ENCODE measurements around the gene KCNK5.
A peak's percentile ranks its signal among the peaks of the same experiment; 100 is the strongest.

Gene KCNK5

DNA sequence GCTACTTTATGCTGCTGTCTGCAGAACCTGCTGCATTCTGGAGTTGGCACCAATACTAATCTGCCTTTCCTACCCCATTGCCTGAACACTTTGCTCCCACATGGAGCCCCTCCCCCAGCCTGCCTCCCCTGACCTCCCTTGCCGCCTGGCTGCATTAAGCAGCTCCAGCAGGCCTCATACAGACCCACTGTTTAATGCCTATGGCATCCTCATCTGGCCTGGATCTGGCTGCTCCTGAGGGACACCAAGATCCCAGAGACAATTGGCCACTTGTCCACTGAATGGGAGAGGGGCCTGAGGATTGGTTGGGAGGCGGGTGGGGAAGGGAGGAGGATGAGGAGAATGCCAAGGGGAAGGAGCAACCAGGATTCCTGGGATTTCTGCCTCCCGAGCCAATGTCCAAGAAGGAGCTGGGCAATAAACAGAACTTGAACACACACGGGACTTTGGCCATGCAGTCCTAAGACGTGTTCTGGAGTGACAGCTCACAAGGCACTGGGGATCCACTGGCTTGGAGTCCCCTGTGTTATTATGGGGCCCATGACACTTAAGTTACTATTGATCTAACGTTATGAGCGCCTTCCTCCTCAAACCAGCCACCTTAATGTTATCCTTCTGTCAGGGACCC lies 10.4 kb upstream of the KCNK5 start:
- no peak for DNase-seq

DNA sequence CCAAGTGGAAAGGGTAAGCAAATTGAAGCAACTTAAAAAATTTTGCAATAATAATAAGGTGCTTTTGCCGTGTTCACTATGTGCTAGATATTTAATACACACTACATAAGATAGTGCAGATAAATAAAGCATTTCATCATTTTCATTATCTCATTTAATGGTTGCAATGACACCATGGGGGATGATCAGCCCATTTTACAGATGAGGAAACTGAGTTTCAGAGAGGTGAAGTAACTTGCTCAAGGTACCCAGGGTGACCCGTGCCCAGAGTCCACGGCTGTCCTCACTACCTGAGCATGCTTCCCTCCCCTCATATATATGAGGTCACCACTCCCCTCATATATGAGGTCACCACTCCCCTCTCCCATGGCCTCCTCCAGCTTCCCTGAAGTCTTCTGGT lies 7.5 kb upstream of the KCNK5 start:
- no peak for DNase-seq

DNA sequence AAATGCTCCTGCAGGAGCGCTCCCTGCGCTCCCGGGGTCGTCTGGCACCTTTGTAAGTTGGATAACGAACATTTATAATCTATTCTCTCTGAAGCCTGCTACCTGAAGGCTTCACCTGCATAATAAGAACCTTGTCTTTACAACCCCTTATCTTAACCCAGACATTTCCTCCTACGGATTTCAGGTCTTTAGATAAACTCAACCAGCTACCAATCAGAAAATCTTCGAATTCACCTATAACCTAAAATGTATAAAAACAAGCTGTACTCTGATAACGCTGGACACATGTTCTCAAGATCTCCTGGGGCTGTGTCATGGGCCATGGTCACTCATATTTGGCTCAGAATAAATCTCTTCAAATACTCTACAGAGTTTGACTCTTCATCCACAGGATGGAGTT lies 4.1 kb upstream of the KCNK5 start:
- no peak for DNase-seq

- no peak for DNase-seq
Observed at GRCh38 chr6:39231521-39232243, 2.4 kb upstream of the KCNK5 start.

- no peak for DNase-seq
Observed at GRCh38 chr6:39230654-39231035, 1.4 kb upstream of the KCNK5 start.

- DNase-seq = peak; percentile 70
Observed at GRCh38 chr6:39228111-39228971, 934 bp downstream of the KCNK5 start.

DNA sequence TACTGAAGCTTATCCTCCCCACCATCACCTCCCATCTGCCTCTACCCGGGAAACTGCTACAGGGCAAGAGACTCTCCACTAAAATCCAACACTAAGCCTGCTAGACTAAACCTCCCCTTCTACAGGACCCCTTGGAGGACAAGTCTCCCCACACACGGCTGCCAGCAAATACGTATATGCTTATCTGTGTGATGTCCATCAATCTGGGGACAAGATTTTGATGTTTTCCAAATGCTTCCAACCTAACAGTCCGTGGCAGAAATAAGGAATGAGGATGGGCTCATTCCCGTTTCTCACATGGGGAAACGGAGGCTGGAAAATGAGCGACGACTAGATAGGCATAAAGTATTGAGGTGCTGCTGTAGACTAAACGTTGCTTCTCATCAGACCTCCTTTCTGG lies 1.8 kb downstream of the KCNK5 start:
- no peak for DNase-seq

- DNase-seq = no peak
Observed at GRCh38 chr6:39226639-39227329, 2.5 kb downstream of the KCNK5 start.

DNA sequence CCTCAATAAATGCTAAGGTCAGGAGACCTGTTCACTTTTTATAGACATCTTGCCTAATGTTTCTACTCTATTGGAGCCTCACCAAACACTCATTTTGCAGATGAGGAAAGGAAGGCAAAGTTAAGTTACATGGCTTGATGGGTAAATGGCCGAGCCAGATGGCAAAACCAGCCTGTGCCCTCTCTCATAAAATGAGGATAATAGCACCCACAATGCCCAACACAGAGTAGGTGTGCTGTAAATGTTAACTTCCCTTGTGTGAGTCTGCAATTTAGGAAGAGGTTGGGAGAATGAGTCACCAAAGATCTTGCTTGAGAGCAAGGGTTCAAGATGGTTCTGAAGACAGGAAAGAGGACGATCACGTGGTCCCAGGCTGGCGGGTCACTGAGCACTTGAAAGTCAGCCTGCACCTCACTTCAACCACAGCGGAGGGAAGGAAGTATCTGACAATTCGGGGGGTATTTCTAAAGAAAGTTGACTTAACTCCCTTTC lies 3.3 kb downstream of the KCNK5 start:
- peak; percentile 76 for DNase-seq

GRCh38 chr6:39225543-39225942 lies 3.7 kb downstream of the KCNK5 start:
- DNase-seq = no peak

DNA sequence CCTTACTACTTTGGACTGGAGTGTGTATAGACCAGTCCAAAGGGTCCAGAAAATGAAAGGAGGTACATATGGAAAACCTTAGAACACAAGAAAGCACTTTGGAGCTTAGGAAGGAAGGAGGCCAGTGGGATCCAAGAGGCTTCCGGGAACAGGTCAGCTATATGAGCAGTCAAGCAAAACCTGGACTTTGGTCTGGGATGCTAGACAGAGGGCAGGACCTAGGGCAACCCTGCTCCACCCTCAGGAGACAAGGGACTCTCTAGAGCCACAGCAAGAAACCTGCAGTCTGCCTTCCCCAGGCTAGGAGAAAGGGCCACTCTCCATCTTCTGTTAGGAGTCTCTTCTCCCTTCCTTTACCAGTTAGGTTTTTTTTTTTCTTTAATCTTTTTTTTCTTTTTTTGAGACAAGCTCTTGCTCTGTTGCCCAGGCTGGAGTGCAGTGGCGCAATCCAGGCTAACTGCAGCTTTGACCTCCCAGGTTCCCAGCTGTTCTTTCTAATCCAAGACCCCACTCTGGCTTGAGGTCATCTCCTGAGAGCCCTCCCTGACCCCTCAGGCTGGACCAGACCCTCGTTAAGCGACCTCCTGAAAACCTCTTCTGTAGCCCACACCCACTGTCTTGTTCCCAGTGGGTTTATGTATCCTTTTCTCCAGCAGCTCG lies 4.6 kb downstream of the KCNK5 start:
- DNase-seq = no peak

DNA sequence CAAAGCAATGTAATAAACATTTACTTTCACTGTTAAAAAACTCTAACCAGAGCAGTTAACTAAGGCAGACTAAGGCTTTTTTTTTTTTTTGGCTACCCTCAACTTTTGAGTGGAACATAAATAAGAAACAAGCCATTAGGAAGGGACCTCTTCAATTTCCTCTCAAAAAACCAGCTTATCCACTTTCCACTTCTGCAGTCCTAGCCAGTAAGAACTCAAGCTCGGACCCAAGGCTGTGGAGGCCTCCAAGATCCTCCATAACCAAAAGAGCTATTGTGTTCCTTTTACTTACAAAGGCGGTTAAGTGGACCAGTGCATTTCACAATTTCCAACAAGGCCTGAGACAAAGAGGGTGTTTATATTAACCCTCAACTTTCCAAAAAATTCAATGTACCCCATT lies 5.3 kb downstream of the KCNK5 start:
- no peak for DNase-seq

- no peak for DNase-seq
Observed at GRCh38 chr6:39223555-39223954, 5.7 kb downstream of the KCNK5 start.

- no peak for DNase-seq
Observed at GRCh38 chr6:39223061-39223460, 6.2 kb downstream of the KCNK5 start.

DNA sequence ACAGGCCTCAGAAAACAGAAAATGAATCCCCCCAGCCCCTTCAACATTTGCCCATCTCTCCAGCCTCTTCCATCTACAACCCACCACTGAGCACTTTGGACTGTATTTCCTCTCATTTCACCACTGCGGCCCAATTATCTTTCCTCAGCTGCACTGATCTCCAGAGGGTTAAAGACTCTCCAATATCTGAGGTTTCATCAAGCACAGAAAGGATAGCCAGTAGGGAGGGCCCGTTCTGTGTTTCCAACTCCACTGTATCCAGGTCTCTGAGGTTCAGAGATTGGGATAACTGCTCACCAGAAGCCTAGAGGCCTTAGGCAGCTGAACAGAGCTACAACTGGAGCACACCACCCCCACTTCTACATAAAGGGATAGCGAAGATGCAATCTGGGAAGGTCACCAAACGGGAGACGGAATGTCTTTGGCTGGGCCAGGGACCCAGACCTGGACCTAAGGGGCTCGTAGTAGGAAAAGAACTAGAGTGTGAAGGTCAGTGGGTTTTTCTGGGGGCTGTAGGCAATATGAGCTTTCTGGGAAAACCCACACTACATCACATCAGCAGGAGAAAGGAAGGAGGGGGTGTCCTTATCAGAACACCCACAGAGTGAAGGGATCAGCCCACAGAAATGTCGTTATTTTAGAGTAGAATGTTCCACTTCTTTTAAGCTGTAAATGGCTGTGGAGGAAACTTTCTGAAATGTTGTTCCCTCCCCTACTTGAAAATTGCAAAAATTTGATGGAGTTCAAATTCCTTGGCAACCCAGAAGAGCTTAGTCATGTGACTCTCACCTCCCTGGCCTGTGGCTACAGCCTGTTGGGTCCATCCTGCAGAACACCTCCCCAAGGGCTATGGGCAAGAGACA lies 7.3 kb downstream of the KCNK5 start:
- no peak for DNase-seq

- DNase-seq = no peak
Observed at GRCh38 chr6:39221115-39221514, 8.2 kb downstream of the KCNK5 start.

- DNase-seq = no peak
Observed at GRCh38 chr6:39218868-39219567, 10.3 kb downstream of the KCNK5 start.

- DNase-seq = no peak
Observed at GRCh38 chr6:39217177-39217864, 12.0 kb downstream of the KCNK5 start.

- no peak for DNase-seq
Observed at GRCh38 chr6:39215640-39216158, 13.6 kb downstream of the KCNK5 start.

Data from stimulated activated CD8-positive, alpha-beta memory T cell treated with anti-CD3 and anti-CD28 coated beads, Interleukin-4, amount 100 ng/mL, for 48 hours (primary cell).